Vagina (tissue), 2 donors: Measurements from ENCODE around the gene PDXK.

Source experiments
- CTCF ChIP-seq, 3 experiments: fragments of 450-650 bp in 2 of 3; fragments of 200-600 bp in 1 of 3; sonication (generic) in 1 of 3; IDR thresholded peaks; one replicate each; pipeline ENCODE4 v1.5.1; 2017 to 2019; ENCODE audit warnings: antibody characterized with exemption in 3 of 3, mild to moderate bottlenecking in 2 of 3, moderate library complexity in 2 of 3
- POLR2A ChIP-seq, 2 donors: fragments of 450-650 bp; IDR thresholded peaks; one replicate each; pipeline ENCODE4 v1.6.1; 2017; ENCODE audit warnings: antibody characterized with exemption in 2 of 2, mild to moderate bottlenecking in 2 of 2, moderate library complexity in 2 of 2

GRCh38 chr21:43741423-43742096, 22.6 kb downstream of the PDXK start:
- TF ChIP-seq CTCF (IDR thresholded peaks at IDR 0.05): no peak
- TF ChIP-seq POLR2A (IDR thresholded peaks at IDR 0.05): no peak
